Measurements from ENCODE around the gene CNOT3. TPM values are rescaled to one million over a fixed set of nuclear protein-coding genes. Genes with fewer than 3 reads are reported as not detected.
"Not testable (repeated sequence)": the region's sequence is repeated elsewhere in the genome, so short reads cannot be mapped to it uniquely, and the experiment has no call there.

CNOT3 gene
- total RNA-seq, 1 donor from 2014 or later = 17.7 TPM

DNA sequence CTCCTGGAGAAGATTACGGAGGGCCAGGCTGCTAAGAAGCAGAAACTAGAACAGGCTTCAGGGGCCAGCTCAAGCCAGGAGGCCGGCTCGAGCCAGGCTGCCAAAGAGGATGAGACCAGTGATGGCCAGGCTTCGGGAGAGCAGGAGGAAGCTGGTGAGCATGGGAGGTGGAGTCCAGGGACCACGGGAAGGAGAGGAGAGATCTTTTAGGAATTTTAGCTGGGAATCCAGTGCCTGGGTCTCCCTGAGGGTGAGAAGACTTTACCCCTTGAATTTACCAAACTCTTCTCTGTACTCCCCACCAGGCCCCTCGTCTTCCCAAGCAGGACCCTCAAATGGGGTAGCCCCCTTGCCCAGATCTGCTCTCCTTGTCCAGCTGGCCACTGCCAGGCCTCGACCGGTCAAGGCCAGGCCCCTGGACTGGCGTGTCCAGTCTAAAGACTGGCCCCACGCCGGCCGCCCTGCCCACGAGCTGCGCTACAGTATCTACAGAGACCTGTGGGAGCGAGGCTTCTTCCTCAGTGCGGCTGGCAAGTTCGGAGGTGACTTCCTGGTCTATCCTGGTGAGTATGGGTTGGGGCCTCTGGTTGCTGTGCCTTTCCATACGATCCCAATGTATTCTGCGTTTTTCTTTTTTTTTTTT is 54.4 kb downstream of the CNOT3 start:
- intact Hi-C loops (cut with DNase I) = no loop called here
- TF ChIP-seq POLR2A (IDR thresholded peaks at IDR 0.05) = no peak
- TF ChIP-seq, protein P1, sequence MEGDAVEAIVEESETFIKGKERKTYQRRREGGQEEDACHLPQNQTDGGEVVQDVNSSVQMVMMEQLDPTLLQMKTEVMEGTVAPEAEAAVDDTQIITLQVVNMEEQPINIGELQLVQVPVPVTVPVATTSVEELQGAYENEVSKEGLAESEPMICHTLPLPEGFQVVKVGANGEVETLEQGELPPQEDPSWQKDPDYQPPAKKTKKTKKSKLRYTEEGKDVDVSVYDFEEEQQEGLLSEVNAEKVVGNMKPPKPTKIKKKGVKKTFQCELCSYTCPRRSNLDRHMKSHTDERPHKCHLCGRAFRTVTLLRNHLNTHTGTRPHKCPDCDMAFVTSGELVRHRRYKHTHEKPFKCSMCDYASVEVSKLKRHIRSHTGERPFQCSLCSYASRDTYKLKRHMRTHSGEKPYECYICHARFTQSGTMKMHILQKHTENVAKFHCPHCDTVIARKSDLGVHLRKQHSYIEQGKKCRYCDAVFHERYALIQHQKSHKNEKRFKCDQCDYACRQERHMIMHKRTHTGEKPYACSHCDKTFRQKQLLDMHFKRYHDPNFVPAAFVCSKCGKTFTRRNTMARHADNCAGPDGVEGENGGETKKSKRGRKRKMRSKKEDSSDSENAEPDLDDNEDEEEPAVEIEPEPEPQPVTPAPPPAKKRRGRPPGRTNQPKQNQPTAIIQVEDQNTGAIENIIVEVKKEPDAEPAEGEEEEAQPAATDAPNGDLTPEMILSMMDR (IDR thresholded peaks at IDR 0.05) = no peak
- TF ChIP-seq POLR2AphosphoS5 (IDR thresholded peaks at IDR 0.05; ENCODE audit: insufficient read depth in 1 of 2, low read depth in 1 of 2) = no peak
- Histone ChIP-seq H3K36me3 (peaks cover 0 to 21% of the 10 kb centered on the region in 2 donors), H3K4me3 (peak overlapping the region; percentile 81 to 88), H3K4me1 (peaks cover 31% of the 10 kb centered on the region), H3K27me3 (no peaks in the 10 kb centered on the region), H3K27ac (peak overlapping the region; percentile 96), H3K9me3 (no peaks in the 10 kb centered on the region)
- DNase-seq (ENCODE audit: extremely low spot score in 2 of 2) = no peak

DNA sequence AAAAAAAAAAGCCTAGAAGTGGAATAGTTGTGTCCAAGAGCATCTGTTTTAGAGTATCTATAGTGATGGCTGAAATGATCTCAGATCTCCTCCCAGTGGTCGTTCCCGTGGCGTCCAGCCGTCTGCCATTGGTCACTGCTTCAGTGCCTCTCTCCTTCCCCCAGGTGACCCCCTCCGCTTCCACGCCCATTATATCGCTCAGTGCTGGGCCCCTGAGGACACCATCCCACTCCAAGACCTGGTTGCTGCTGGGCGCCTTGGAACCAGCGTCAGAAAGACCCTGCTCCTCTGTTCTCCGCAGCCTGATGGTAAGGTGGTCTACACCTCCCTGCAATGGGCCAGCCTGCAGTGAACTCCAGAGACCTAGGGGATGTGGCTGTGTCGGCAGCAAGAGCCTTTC is 55.4 kb downstream of the CNOT3 start:
- H3K27ac ChIP-seq = no peak overlapping the region

DNA sequence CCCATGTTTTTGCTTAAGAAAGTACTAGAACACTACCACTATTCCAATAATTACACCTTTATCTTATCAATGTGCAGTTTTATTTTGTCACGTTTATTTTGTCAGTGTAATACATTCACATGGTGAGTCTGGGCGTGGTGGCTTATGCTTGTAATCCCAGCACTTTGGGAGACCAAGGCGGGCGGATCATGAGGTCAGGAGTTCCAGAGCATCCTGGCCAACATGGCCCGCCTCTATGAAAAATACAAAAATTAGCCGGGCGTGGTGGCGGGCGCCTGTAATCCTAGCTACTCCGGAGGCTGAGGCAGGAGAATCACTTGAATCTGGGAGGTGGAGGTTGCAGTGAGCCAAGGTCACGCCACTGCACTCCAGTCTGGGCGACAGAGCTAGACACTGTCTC is 56.9 kb downstream of the CNOT3 start:
- H3K27me3 ChIP-seq; intact Hi-C loops (cut with DNase I); H3K9me3 ChIP-seq; DNase-seq (ENCODE audit: extremely low spot score in 2 of 2); H3K27ac ChIP-seq; H3K4me3 ChIP-seq: not testable (repeated sequence)
- H3K4me1 ChIP-seq = peaks cover 20% of the 10 kb centered on the region
- peaks cover 0 to 21% of the 10 kb centered on the region in 2 donors for H3K36me3 ChIP-seq

More for the DNA sequence above, 55.4 kb downstream of the CNOT3 start:
- H3K9me3 ChIP-seq = no peaks in the 10 kb centered on the region
- no peak for DNase-seq (ENCODE audit: extremely low spot score in 2 of 2)
- H3K27me3 ChIP-seq = no peaks in the 10 kb centered on the region
- TF ChIP-seq POLR2A (IDR thresholded peaks at IDR 0.05) (no peak), POLR2AphosphoS5 (IDR thresholded peaks at IDR 0.05; ENCODE audit: insufficient read depth in 1 of 2, low read depth in 1 of 2) (no peak)
- TF ChIP-seq, protein P1 (IDR thresholded peaks at IDR 0.05) = no peak
- H3K36me3 ChIP-seq = peaks cover 0 to 21% of the 10 kb centered on the region in 2 donors
- H3K4me3 ChIP-seq = no peak overlapping the region
- intact Hi-C loops (cut with DNase I) = no loop called here
- peaks cover 30% of the 10 kb centered on the region for H3K4me1 ChIP-seq

DNA sequence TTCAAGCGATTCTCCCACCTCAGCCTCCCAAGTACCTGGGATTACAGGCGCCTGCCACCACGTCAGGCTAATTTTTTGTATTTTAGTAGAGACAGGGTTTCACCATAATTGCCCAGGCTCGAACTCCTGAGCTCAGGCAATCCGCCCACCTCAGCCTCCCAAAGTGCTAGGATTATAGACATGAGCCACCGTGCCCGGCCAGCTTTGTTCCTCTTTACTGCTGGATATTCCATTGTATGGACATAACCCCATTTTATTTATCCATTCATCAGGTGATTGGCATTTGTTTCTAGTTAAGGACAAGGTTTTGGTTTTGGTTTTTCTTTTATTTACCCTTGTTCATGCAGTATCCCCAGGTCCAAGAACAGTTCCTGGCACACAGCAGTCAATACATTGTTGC is 59.0 kb downstream of the CNOT3 start:
- Histone ChIP-seq H3K27me3 (no peaks in the 10 kb centered on the region), H3K4me1 (peaks cover 28% of the 10 kb centered on the region), H3K4me3 (no peak overlapping the region), H3K9me3 (no peaks in the 10 kb centered on the region), H3K36me3 (peaks cover 0 to 22% of the 10 kb centered on the region in 2 donors), H3K27ac (no peak overlapping the region)
- DNase-seq (ENCODE audit: extremely low spot score in 2 of 2) = no peak
- intact Hi-C loops (cut with DNase I) = no loop called here
- TF ChIP-seq, protein P1 (IDR thresholded peaks at IDR 0.05) = no peak
- TF ChIP-seq POLR2A (IDR thresholded peaks at IDR 0.05) (no peak), POLR2AphosphoS5 (IDR thresholded peaks at IDR 0.05; ENCODE audit: insufficient read depth in 1 of 2, low read depth in 1 of 2) (no peak)

DNA sequence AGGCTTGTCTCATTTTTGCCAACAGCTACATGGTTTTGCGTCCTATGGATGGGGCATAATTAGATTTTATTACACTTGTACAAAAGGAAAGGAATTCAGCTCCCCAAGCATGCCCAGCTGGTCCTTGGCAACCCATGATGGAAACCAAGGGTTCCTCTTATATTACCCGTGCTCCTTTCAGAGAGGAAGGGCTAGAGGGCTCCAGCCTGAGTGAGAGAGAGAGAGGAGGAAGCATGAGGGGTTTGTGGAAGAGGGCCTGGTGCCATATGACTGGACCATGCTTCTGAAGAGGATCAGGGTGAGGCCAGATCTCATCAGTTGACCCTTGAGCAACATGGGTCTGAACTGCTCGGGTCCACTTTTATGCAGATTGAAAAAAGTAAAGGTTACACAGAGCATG is 59.6 kb downstream of the CNOT3 start:
- Histone ChIP-seq H3K27ac (no peak overlapping the region), H3K4me3 (no peak overlapping the region), H3K27me3 (no peaks in the 10 kb centered on the region), H3K36me3 (peaks cover 0 to 27% of the 10 kb centered on the region in 2 donors), H3K9me3 (no peaks in the 10 kb centered on the region), H3K4me1 (peaks cover 28% of the 10 kb centered on the region)
- DNase-seq (ENCODE audit: extremely low spot score in 2 of 2) = no peak
- intact Hi-C loops (cut with DNase I) = no loop called here
- TF ChIP-seq POLR2AphosphoS5 (IDR thresholded peaks at IDR 0.05; ENCODE audit: insufficient read depth in 1 of 2, low read depth in 1 of 2) (no peak), POLR2A (IDR thresholded peaks at IDR 0.05) (no peak)
- TF ChIP-seq, protein P1 (IDR thresholded peaks at IDR 0.05) = no peak

All from vagina (tissue), 2 donors.